GF-D8 (cell line): ENCODE data around the gene SUSD3.

Experiments used
- DNase-seq: peaks from one replicate; lab custom pipeline; 2025; lab: John Stamatoyannopoulos, UW

SUSD3 gene

DNA sequence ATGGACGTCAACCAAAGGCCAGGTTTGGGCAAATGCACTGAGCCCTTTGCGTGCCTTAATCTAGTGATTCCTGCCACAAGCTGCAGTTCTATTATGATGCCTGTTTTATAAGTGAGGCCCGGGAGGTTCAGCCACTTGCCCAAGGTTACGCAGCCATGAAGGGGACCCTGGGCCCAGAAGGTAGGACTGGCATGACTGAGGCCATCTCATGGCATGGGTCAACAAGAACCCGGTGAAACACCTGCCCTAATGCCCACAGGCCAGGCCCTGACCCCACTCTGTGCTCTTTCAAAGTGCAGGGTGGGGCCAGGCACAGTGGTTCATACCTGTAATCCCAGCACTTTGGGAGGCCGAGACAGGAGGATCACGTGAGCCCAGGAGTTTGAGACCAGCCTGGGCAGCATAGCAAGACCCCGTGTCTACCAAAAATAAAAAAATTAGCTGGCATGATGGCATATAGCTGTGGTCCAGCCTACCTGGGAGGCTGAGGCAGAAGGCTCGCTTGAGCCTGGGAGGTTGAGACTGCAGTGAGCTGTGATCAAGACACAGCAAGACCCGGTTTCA lies 66.9 kb downstream of the SUSD3 start:
- DNase-seq: no peak

GRCh38 chr9:93126151-93126781 lies 67.8 kb downstream of the SUSD3 start:
- DNase-seq: no peak

DNA sequence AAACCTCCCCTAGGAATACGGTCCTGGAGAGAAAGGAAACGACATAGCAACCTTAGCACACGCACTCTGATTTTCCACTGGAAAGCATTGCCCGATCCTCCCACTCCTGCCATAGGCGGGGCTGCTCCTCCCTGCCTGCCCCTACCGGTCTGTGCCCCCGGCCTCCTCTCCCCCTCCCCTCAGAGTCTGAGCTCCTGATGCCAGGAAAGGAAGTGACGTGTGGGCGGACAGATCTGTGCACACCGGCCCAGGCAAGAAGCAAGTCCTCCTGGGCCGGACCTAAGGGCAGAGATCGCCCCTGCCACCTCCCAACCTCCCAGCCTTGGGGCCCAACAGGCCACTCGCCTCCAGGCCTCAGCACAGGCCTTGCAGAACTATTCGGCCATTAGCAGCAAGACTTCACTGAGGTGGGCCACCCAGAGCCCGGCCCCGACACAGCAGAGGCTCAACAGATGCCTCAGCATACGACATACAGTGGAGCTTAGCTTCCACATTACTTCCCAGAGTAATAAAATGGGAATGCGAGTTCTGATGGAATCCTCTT lies 68.4 kb downstream of the SUSD3 start:
- DNase-seq: no peak

DNA sequence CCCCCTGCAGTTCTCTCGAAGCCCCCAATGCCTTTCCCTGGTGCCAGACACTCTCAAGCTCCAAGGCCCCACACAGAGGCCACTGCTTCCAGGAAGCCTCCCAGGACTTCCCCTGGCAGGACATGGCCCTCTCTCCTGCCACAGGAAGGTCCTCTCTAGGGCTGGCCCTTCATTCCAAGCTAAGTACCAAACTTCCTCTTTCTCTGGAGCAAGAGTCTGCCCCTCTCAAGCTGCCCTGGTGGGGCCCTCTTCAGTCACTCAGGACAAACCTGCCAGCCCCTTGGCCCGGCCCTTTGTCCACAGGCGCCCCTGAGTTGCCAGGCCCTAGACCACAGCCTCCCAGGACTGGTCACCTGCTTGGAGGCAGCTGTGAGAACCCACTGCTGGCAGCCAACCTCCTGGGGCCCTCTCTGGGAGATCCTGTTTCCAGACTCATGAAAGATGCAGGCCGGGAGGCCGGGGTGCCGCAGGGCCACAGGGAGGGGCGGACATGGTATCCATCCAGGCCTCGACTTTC lies 69.0 kb downstream of the SUSD3 start:
- no peak for DNase-seq

GRCh38 chr9:93128011-93128714 lies 69.7 kb downstream of the SUSD3 start:
- DNase-seq: no peak

GRCh38 chr9:93128715-93129224 lies 70.3 kb downstream of the SUSD3 start:
- no peak for DNase-seq

DNA sequence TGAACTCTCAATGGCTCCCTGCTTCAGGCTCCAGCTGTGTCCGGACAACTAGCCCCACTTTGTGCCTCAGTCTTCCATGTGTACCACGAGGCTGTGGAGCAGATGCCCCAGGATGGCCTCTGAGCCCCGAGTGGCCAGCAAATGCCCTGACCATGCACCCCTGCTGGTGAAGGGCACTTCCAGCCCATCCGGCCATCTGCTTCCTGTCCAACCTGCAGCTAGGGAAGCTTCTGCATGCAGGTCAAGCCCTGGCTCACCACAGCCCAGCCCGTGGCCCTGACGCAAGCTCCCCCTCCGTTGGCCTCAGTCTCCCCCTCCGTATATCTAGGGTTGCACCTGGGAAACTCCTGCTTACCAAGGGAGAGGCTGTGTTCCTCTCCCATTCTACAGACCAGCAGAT lies 70.8 kb downstream of the SUSD3 start:
- DNase-seq: no peak

DNA sequence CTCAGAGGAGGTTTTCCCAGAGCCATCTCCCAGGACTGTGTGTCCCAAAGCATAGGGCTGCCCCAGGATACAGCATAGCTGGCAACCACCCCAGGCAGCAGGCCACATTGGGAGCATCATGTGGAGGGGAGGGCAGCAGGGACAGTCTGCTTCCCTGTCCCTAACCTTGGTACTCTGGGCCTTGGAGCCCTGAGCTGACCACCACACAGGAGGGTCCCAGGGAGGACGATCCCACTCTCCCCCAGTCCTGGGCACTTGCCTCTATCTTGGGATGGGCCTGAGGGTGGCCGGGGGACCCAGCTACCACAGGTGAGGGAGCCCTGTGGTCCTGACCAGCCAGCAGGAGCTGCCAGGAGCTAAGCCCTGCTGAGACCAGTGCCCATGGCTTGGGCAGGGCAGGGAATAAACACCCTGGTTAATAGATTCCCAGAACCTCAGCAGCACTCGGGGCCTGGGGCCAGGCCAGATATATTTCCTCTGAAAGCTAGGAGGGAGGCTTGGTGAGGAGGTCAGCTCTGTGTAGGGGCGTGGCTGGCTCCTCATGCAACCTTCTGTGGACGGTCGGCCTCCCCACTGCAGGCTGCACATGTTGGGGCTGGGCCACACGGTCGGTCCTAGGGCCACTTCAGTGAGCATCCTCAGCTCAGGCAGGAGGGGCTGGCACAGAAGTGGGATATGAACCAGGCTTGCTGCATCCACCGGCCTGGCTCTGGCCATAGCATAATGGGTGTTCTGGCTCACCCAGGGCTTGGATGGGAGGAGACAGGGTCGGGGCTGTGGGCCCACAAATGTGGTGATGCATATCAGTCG lies 71.4 kb downstream of the SUSD3 start:
- DNase-seq: no peak

GRCh38 chr9:93130861-93131481 lies 72.5 kb downstream of the SUSD3 start:
- no peak for DNase-seq

DNA sequence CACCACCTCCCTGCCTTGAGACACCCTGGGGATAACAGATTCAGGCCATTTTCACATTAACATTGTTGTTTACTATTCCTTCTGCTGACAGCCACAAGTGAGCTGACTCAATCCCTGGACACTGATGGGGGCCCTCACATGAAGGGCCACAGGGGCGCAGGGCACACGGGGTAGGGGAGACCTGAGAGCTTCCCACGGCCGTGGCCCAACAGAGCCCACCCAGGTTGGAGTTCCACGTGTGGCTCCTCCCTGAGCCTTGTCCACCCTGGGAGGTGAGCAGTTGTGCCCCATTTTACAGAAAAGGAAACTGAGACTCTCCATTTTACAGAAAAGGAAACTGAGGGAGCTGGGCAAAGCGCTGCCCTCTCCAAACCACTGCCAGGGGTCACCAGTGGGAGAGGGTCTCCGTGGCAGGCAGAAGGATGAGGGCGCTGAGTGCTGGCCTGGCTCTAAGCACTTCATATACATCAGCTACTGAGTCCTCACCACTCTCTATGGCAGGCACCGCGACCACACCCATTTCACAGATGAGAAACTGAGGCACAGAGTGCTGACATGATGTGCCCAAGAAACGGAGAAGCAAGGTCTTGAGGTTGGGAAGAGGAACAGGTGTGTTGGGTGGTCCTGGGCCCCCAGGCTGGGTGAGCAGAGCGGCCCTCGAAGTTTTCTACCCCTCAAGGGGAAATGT lies 73.2 kb downstream of the SUSD3 start:
- no peak for DNase-seq

GRCh38 chr9:93132287-93132927 lies 73.9 kb downstream of the SUSD3 start:
- DNase-seq: no peak

DNA sequence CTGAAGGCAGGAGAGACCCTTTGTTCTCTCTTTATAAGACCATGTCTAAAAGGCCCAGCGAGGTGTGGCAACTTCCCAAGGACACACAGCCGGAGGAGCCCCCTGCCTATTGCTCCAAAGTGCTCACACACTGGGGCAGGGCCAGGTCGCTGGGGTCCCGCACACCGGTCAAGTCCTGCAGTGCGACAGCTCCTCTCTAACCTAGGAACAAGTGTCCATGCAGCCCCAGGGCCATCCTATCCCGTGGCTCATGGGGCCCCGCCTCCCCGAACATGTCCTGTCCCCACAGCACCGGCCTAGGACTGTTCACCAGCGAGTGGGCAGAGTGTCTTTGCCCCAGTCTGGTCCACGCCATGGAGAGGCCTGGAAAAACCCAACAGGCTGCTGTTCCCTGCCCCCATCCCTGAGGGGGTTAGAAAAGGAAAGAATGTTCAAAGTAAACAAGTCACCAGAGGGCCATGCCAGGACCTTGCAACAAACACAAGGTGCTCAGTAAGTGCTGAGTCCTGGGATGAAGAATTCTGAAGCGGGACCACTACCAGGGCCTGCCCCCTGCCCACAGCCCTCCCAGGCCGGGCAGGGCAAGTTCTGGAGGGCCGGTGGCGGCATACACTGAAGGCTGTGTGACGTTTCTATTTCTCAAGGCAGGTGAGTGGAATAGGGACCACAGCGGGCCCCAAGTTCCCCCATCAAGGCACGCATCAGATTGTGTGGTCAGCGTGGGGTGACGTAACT lies 74.6 kb downstream of the SUSD3 start:
- no peak for DNase-seq

GRCh38 chr9:93133681-93134014 lies 75.1 kb downstream of the SUSD3 start:
- peak; percentile 63 for DNase-seq

- no peak for DNase-seq
Measured at GRCh38 chr9:93134015-93134739, 75.7 kb downstream of the SUSD3 start, which contains the start of gene NINJ1. NINJ1 (minus strand) TSS chr9:93134251; CDS start chr9:93134217, 34 bp downstream.
